Erythroblast (primary cell): ENCODE data around the gene RTN4R.

Experiments
- GATA1 ChIP-seq: IDR thresholded peaks from 2 replicates; pipeline ENCODE4 v1.6.1; 2011; ENCODE audit warnings: low read depth, mild to moderate bottlenecking, control low read depth, low read length, moderate library complexity
- POLR2A ChIP-seq: IDR thresholded peaks from 2 replicates; pipeline ENCODE4 v1.6.1; 2011; ENCODE audit warnings: mild to moderate bottlenecking, low read length

GRCh38 chr22:20258021-20258299 is 10.2 kb downstream of the RTN4R start:
- TF ChIP-seq POLR2A (no peak), GATA1 (no peak)
